SU-DHL-6 (cell line): ENCODE measurements around the gene VPS36.

Source experiments
- H2AFZ ChIP-seq: fragments of 200-600 bp; sonication (generic); 2 replicates; pipeline ENCODE4 v1.6.1; 2014; ENCODE audit warnings: low read depth, mild to moderate bottlenecking, moderate library complexity, mixed read lengths, antibody characterized with exemption, low read length; ENCODE audit not compliant: severe bottlenecking
- H3F3A ChIP-seq: fragments of 200-600 bp; shearing (Covaris generic); 2 replicates; pipeline ENCODE4 v1.6.0; 2016; ENCODE audit warnings: antibody characterized with exemption, mild to moderate bottlenecking; ENCODE audit not compliant: insufficient read depth
- H3K27ac ChIP-seq: fragments of 200-600 bp; sonication (generic); 2 replicates; pipeline ENCODE4 v1.5.1; 2016; ENCODE audit warnings: low read depth, mild to moderate bottlenecking, low read length, moderate library complexity, mixed read lengths
- H3K27me3 ChIP-seq: fragments of 200-600 bp; sonication (generic), shearing (Covaris generic); 2 replicates; pipeline ENCODE4 v1.6.0; 2014; ENCODE audit warnings: mild to moderate bottlenecking, low read length
- H3K36me3 ChIP-seq: fragments of 200-600 bp; sonication (generic); 2 replicates; pipeline ENCODE4 v1.6.1; 2014; ENCODE audit warnings: mild to moderate bottlenecking, low read length, mixed read lengths
- H3K4me2 ChIP-seq: fragments of 300-600, 200-600 bp; shearing (Covaris generic), sonication (generic); 2 replicates; pipeline ENCODE4 v1.6.0; 2014; ENCODE audit warnings: low read length, low read depth, mild to moderate bottlenecking; ENCODE audit not compliant: poor library complexity, severe bottlenecking
- H3K4me3 ChIP-seq: fragments of 200-600 bp; sonication (generic); 2 replicates; pipeline ENCODE4 v1.5.1; 2014; ENCODE audit warnings: antibody characterized with exemption, low read length, mild to moderate bottlenecking, mixed read lengths; ENCODE audit not compliant: insufficient read depth, poor library complexity, severe bottlenecking
- H3K79me2 ChIP-seq: fragments of 200-600 bp; sonication (generic); 2 replicates; pipeline ENCODE4 v1.6.1; 2014; ENCODE audit warnings: mild to moderate bottlenecking, low read length, moderate library complexity; ENCODE audit not compliant: insufficient read depth
- H3K9ac ChIP-seq: fragments of 200-600 bp; sonication (generic); 2 replicates; pipeline ENCODE4 v1.7.0; 2014; ENCODE audit warnings: mild to moderate bottlenecking, low read length
- H3K9me2 ChIP-seq: fragments of 200-600 bp; sonication (generic); replicated peaks from 2 replicates; pipeline ENCODE4 v1.6.1; 2014; ENCODE audit warnings: low read length; ENCODE audit not compliant: insufficient read depth
- H3K9me3 ChIP-seq: fragments of 200-600 bp; sonication (generic); 2 replicates; pipeline ENCODE4 v1.6.1; 2014; ENCODE audit warnings: low read length, mixed read lengths; ENCODE audit not compliant: insufficient read depth
- H4K20me1 ChIP-seq: fragments of 200-600 bp; sonication (generic); 2 replicates; pipeline ENCODE4 v1.6.1; 2014; ENCODE audit warnings: low read depth, mild to moderate bottlenecking, antibody characterized with exemption, low read length, moderate library complexity, mixed read lengths
- EZH2phosphoT487 ChIP-seq: fragments of 200-600 bp; sonication (generic), shearing (Covaris generic); conservative IDR thresholded peaks from 2 replicates; pipeline ENCODE4 v1.6.1; 2018; ENCODE audit warnings: mild to moderate bottlenecking, antibody characterized with exemption, low read length, moderate library complexity, mixed read lengths
- TF ChIP-seq, protein P1 (sequence below): fragments of 200-600 bp; sonication (generic); IDR thresholded peaks from one replicate; pipeline ENCODE4 v1.5.1; 2017; ENCODE audit warnings: antibody characterized with exemption, mild to moderate bottlenecking, low read length, moderate library complexity; ENCODE audit not compliant: insufficient read depth, poor library complexity, severe bottlenecking

Gene VPS36

DNA sequence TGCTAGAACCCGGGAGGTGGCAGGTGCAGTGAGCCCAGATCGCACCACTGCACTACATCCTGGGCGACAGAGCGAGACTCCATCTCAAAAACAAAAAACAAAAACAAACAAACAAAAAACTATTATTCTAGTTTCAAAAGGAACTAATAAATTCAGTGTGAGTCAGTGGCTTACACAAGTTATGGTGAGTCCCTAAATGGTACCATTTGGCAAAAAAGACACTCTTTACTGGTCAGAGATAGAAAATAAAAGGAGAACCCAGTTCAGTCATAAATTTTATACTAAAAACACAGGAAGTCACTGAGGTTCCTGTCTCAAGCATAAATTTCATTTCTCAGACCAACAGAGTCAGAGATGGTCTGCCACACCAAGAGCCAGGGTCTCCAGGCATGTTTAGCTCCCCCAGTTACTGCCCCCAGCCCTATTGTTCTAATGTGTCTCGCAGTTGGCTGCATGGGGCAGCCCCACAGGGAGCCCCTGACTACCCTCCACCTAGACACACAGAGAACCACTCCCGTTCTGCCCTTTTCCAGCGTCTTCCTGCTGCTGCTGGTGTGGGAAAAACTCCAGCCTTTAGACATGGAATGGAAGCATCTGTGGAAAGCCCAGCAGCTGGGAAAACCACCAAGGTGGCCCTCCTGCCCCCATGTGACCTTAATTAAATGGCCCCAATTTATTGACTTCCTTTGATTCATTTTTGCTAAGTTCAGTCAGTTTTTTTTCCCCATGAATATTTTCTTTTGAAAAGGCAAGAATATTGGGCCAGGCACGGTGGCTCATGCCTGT, 56.7 kb downstream of the VPS36 start:
- no peaks in the 10 kb centered on the region for H3K27me3 ChIP-seq
- no peak for TF ChIP-seq EZH2phosphoT487
- no peak overlapping the region for H3K9ac ChIP-seq
- no peak overlapping the region for H3K4me2 ChIP-seq
- H3K79me2 ChIP-seq = no peaks in the 10 kb centered on the region
- H3K36me3 ChIP-seq = no peaks in the 10 kb centered on the region
- H4K20me1 ChIP-seq = no peaks in the 10 kb centered on the region
- H3K9me3 ChIP-seq = no peaks in the 10 kb centered on the region
- H3K9me2 ChIP-seq = no peaks in the 10 kb centered on the region
- no peaks in the 10 kb centered on the region for H3F3A ChIP-seq
- H3K27ac ChIP-seq = no peak overlapping the region
- H2AFZ ChIP-seq = no peak overlapping the region
- no peak overlapping the region for H3K4me3 ChIP-seq

DNA sequence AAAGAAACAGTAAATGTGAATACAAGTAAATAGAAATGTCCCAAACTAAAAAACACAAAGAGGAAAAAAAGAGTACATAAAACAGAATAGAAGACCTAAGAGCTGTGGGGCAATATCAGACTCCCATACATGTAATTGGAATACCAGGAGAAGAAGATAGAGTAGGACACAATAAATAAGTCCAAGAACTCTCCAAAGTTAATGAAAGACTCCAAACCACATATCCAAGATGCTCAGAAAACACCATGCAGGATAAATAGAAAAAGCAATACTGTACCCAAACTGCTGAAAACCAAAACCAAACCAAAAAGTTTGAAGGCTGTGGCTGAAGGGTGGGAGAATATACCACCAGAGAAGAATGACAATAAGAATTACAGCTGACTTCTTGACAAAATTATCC, 62.7 kb downstream of the VPS36 start:
- H3K79me2 ChIP-seq = no peaks in the 10 kb centered on the region
- no peaks in the 10 kb centered on the region for H3K27me3 ChIP-seq
- no peak overlapping the region for H3K4me3 ChIP-seq
- no peaks in the 10 kb centered on the region for H4K20me1 ChIP-seq
- no peak overlapping the region for H3K27ac ChIP-seq
- H3K36me3 ChIP-seq = no peaks in the 10 kb centered on the region
- no peaks in the 10 kb centered on the region for H3F3A ChIP-seq
- H2AFZ ChIP-seq = no peak overlapping the region
- no peaks in the 10 kb centered on the region for H3K9me2 ChIP-seq
- TF ChIP-seq, protein P1, sequence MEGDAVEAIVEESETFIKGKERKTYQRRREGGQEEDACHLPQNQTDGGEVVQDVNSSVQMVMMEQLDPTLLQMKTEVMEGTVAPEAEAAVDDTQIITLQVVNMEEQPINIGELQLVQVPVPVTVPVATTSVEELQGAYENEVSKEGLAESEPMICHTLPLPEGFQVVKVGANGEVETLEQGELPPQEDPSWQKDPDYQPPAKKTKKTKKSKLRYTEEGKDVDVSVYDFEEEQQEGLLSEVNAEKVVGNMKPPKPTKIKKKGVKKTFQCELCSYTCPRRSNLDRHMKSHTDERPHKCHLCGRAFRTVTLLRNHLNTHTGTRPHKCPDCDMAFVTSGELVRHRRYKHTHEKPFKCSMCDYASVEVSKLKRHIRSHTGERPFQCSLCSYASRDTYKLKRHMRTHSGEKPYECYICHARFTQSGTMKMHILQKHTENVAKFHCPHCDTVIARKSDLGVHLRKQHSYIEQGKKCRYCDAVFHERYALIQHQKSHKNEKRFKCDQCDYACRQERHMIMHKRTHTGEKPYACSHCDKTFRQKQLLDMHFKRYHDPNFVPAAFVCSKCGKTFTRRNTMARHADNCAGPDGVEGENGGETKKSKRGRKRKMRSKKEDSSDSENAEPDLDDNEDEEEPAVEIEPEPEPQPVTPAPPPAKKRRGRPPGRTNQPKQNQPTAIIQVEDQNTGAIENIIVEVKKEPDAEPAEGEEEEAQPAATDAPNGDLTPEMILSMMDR = no peak
- TF ChIP-seq EZH2phosphoT487 = no peak
- no peak overlapping the region for H3K4me2 ChIP-seq
- no peaks in the 10 kb centered on the region for H3K9me3 ChIP-seq
- H3K9ac ChIP-seq = no peak overlapping the region

DNA sequence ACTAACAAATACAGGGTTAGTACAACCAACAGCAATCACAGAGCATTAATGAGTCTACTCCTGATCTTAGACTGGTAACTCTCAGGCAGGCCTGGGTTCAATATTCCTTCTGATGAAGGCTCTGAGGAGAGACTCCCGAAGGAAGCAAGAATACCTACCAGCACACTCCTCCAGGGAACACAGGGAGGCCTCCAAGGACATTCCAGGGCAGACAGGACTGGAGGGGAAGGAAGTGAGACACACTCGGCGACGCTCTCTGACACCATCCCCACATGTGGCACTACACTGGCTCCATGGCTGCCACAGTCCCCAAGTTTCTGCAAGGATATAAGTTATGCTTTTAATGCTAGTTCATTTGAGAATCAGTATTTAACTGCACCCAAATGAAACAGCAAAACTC, 64.6 kb downstream of the VPS36 start:
- no peaks in the 10 kb centered on the region for H3K9me2 ChIP-seq
- no peak overlapping the region for H2AFZ ChIP-seq

DNA sequence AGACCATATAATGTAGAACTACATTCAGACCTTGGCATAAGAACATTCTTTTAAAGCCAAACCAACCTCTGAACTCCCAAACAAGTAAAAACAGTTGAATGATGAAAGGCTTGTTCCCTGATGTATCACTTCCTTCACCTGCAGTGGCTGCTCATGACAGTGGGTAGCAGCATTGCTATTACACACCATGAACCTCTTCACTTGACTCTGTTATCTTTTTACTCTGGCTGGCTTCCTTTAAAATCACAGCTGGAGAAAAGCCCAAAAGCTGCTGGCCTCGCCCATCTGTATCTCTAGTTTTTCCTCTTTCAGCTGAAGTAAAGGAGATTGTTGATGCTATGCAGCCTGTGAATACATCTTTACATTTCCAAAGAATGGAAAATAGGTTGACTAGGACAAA, 67.1 kb downstream of the VPS36 start:
- Histone ChIP-seq H3K79me2 (no peaks in the 10 kb centered on the region), H3K9ac (no peak overlapping the region), H3K27me3 (no peaks in the 10 kb centered on the region), H3K9me2 (no peaks in the 10 kb centered on the region), H3F3A (no peaks in the 10 kb centered on the region), H3K9me3 (no peaks in the 10 kb centered on the region), H2AFZ (no peak overlapping the region), H3K4me3 (no peak overlapping the region), H3K4me2 (no peak overlapping the region), H3K27ac (no peak overlapping the region), H4K20me1 (no peaks in the 10 kb centered on the region), H3K36me3 (no peaks in the 10 kb centered on the region)
- TF ChIP-seq EZH2phosphoT487 = no peak
- TF ChIP-seq, protein P1 = no peak

More for the DNA sequence above, 64.6 kb downstream of the VPS36 start:
- Histone ChIP-seq H3K9me3 (no peaks in the 10 kb centered on the region), H3K36me3 (no peaks in the 10 kb centered on the region), H3K27me3 (no peaks in the 10 kb centered on the region), H3K4me2 (no peak overlapping the region), H4K20me1 (no peaks in the 10 kb centered on the region), H3K79me2 (no peaks in the 10 kb centered on the region), H3K27ac (no peak overlapping the region), H3K9ac (no peak overlapping the region), H3F3A (no peaks in the 10 kb centered on the region), H3K4me3 (no peak overlapping the region)
- no peak for TF ChIP-seq EZH2phosphoT487
- TF ChIP-seq, protein P1 = no peak
